COR-L47 (cell line): ENCODE results near the gene CYREN.
"Not testable (repeated sequence)": the region's sequence is repeated elsewhere in the genome, so short reads cannot be mapped to it uniquely, and the experiment has no call there.

Experiments
- DNase-seq: peaks from one replicate; lab custom pipeline; 2025; lab: John Stamatoyannopoulos, UW

The CYREN gene

DNA sequence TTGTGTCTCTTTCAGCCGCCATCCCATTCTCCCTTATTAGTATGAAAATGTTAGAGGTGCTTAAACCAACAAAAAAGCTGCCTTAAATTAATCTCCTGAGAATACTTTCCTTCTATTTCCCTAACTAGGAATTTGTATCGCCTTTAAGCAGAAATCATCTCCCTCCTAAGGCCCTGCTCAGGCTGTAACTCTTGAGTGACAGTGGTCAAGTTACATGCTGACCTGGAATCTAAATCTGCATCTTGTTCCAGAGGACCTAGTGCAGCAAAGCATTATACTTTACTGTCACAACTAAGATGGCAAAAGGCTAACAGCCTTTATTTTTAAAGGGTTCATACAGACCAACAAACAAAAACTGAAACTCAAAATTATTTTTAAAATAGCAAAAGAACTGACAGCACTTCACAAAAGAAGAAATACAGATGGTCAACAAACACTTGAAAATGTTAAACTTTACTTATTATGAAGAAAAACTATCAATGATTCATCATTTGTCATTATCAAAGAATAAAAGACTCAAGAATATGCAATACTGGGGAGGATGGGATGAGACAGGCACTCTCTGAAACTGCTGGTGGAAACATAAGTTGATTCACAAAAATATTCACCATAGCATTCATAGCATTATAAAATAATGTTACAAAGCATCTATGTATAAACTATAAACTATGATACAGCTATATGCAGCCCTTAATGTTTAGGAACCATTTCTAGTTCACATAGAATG lies 11.0 kb downstream of the CYREN start:
- no peak for DNase-seq

- DNase-seq: no peak
Observed at GRCh38 chr7:135158874-135159273, 11.6 kb downstream of the CYREN start.

- no peak for DNase-seq
Observed at GRCh38 chr7:135158141-135158655, 12.3 kb downstream of the CYREN start.

- DNase-seq: no peak
Observed at GRCh38 chr7:135156290-135156689, 14.2 kb downstream of the CYREN start.

- DNase-seq: no peak
Observed at GRCh38 chr7:135154734-135155133, 15.8 kb downstream of the CYREN start.

DNA sequence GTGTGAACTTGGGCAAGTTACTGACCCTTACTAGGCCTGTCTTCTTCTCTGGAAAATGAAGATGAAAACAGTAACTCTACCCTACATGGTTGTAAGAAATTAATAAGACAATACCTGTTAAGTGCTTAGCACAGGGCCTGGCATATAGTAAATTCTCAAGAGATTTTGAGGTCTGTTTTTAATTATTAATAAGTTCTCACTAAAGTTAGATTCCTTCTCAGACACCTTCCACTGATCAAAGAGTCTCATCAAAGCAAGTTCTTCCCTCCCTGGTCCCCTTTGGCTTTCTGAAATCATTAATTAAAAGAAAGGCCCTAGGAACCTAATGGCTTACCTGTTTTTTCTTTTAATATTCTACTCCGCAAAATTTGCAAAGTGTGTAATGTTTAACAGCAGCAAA lies 18.1 kb downstream of the CYREN start:
- DNase-seq: no peak

DNA sequence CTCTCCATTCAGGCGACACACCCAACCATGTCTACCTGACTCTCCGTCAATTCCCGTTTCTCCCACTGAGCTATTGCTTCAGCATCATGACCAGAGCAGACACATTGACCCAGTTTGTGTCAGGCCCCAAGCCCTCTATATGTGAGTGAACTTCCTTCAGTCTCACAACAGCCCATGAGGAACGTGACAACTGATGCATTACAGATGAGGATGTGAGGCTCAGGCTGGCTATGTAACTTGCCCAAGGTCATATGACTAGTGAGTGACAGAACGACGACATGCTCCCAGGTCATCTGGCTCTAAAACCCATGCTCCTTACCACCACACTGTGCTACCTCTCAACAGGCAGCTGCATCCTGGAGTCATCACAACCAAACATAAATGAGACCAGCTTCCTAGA lies 19.0 kb downstream of the CYREN start:
- no peak for DNase-seq

GRCh38 chr7:135151132-135151531 lies 19.4 kb downstream of the CYREN start:
- DNase-seq: no peak

GRCh38 chr7:135150072-135150782 lies 20.3 kb downstream of the CYREN start:
- DNase-seq: no peak

- DNase-seq: no peak
Observed at GRCh38 chr7:135147899-135148721, 22.4 kb downstream of the CYREN start, which contains the start of gene TMEM140. TMEM140 (plus strand) TSS chr7:135148072; CDS start chr7:135164442, 16,370 bp downstream.

- DNase-seq: no peak
Observed at GRCh38 chr7:135147341-135147898, 23.1 kb downstream of the CYREN start.

DNA sequence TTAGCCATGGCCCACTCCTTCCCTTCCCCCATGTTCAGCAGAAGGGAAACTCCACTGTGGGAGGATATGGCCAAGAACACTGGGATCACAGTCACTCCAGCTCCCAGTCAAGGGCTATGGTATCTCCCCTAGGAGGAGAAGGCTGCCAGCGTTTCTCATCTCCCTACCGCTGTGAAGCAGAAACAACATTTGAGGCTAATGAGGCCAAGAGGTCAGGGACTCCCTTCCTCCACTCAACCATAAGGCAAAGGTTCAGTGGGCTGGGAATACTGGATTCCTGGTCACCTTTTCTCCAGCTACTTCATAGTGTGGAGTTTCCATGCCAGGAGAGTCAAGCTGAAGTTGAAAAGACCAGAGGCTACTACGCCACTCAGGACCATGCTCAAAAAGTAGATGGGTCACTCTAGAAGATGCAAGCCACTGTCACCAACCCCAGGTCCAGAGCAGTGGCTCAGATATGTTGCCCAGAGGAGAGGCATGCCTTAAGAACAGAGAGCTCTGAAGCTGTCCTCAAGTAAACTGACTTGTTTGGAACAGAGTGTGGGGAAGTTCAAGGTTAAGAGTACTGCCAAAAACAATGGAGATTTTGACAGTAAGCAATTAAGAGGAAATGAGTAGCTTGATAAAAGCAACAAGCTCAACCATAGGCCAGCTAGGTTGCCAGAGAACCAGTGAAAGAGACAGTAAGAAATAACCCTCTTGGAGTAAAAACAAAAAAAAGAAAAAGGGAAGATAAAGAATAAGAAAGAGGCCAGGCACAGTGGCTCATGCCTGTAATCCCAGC lies 26.4 kb downstream of the CYREN start:
- DNase-seq: no peak

DNA sequence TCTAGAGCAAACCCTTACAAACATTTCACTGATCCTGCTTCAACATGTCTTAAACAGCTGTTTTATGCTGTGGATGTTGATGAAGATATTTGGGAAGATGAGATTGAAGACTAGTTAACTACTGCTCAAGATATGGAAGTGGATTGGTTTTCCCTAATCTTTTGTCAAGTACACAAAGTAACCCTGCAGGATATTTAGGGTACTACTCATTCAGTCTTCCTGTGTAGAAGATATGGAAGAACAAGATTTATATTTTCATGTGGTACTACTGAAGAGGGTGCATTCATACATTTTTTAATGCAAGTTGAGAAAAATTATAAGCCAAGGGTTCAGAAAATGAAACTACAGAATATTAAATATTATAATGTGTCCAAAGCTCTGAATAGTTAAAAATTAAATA lies 40.9 kb downstream of the CYREN start:
- no peak for DNase-seq

- DNase-seq: no peak
Observed at GRCh38 chr7:135128931-135129330, 41.6 kb downstream of the CYREN start.

GRCh38 chr7:135124631-135125030 lies 45.9 kb downstream of the CYREN start:
- DNase-seq: not testable (repeated sequence)

- no peak for DNase-seq
Observed at GRCh38 chr7:135121868-135122267, 48.6 kb downstream of the CYREN start.

GRCh38 chr7:135117096-135117495 lies 53.4 kb downstream of the CYREN start:
- no peak for DNase-seq
